NCI-H2196 (cell line): ENCODE data around the gene PTPRG.
"Not testable (repeated sequence)": the region's sequence is repeated elsewhere in the genome, so short reads cannot be mapped to it uniquely, and the experiment has no call there.

Experiments
- DNase-seq: peaks from one replicate; lab custom pipeline; 2025; ENCODE audit not compliant: unreplicated experiment; lab: John Stamatoyannopoulos, UW

Gene PTPRG

DNA sequence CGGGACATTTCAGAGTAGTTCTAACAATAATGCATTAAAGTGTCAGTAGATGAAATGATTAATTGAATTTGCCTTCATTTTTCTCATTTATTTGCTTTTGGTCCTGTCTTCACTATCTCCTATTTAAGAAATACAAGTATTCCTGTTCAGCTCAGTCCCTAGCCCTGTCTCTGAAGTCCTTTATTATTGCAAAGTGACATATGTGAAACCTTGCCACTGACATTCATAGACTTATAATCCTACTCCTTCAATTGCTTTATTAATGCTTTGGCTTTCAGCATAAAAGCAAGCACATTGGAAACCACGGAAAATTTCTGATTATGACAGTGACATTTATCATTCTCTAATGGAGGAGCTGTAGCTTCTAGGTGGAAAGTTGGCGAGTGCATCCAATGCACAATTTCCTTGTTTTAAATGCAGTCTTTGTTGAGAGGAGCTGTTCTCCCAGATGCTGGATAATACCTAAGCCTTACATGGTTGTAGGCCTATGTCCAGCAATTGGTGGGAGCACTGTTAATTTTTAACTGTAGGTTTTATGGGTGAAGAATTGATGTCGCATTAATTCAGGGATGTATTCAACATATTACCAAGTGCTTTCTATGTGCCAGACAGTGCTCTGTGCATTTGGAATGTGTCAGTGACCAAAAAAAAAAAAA lies 474.2 kb downstream of the PTPRG start:
- DNase-seq = no peak

DNA sequence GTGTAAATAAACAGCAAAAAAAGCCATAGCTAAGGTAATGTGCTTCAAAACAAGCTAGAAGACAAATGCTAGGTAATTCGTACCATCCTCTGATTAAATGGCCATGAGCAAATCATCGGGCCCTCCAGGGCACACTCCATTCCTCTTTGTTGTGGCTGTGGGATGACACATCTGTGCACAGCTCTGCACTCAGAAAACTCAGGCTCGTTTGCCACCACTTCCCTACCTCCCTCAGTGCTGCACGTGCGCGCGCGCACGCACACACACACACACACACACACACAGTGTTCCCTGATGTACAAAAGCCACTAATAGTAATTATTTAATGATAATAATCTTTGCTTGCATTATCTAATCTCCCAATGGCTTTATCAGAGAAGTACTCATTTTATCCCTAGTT lies 475.4 kb downstream of the PTPRG start:
- no peak for DNase-seq

DNA sequence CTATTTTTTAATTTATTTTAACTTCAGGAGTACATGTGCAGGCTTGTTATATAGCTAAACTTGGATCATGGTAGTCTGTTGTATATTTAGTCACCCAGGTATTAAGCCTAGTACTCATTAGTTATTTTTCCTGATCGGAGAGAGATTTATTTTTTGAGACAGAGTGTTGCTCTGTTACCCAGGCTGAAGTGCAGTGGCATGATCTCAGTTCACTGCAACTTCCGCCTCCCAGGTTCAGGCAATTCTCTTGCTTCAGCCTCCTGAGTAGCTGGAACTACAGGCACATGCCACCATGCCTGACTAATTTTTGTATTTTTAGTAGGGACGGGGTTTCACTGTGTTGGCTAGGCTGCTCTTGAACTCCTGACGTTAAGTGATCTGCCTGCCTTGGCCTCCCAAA lies 477.4 kb downstream of the PTPRG start:
- not testable (repeated sequence) for DNase-seq

DNA sequence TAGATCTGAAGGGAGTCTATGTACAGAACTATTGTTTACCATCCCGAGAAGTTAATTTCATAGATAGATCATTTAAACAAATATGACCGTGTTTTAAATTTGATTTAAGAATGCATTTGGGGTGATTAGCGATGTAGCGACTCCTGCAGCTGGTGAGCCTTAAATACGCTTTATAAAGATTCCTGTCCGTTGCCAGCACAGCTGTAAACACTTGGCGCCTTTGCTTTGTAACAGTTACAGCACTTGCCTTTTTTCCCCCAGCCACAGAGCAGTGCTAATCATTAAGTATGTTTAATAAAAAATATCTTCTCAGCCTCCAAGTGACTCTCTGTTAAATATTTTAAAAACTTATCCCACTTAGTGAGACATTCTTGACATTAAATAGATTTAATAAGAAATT lies 478.2 kb downstream of the PTPRG start:
- no peak for DNase-seq

DNA sequence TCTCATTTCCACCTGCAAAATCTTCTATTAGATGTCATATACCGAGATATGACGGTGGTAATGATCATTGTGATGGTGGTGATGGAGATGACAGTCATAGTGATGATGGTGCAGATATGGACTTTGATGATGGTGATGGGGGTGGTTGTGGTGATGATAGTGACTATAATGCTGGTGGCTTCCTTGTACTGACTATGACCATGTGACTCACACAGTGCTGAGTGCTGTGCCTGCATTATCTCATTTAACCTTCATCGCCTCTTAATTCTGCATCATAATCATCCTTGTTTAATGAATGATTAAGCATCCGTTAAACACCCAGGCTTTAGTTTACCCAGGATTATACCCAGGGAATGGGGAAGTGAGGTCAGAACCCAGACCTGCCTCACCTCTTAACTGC lies 480.3 kb downstream of the PTPRG start:
- DNase-seq = no peak

DNA sequence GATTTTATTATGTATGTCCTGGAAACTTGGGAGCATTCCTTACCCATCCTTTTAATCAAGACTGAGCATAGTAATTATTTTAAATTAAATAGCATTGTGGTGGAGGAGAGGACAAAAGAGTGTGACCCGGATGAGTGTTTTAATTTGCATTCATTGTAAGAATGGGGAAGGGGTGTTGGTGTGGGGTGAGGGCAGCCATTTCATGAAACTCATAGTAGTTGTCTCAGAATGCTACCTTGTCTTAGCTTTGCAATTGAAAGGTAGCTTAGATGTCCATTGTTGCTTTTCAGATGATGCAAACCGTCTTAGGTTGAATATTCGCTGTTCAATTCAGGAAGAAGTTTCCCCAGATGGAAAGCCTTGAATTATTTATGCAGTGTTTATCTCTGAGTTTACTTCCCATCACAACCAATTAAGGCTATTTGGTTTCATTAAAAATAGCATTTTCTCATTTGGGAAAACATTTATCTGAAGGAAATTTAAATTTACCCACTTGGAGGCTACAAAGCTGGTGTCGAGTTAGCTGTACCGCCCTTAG lies 483.6 kb downstream of the PTPRG start:
- no peak for DNase-seq

DNA sequence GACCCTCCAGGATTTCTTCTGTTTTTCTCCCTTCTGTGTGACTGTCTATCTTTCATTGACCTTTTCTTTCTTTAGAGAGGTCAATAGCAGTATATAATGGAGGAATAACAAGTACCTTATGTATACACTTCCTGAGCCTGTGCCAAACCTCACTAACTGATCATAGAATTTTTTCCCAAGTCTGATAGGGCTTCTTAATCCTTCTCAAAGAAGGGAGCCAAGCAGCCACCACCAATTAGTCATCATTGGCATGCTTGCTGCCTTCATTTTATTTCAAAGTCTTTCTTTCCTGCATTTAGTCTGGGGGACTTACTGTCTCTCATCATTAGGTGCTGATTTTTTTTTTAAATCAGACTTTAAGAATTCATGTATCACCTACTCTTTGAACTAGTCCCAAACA lies 485.0 kb downstream of the PTPRG start:
- no peak for DNase-seq

DNA sequence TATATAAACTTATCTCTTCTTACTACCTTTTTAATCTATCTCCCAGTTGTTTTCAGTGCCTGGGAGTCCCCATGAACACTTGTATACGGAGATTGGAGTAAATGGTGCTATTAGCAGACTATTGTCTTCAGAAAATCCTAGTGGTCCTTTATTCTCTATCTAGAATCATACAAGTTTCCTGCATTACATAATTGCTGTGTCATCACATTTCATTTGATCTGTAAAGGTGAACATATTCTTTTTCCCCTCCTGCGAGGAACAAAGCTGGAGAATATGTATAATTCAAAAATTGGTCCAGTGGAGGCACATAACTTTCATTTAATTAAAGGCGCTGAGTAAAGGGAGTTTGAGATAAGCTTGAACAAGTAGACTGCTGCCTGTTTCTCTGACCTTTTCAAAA lies 487.2 kb downstream of the PTPRG start:
- DNase-seq = no peak

DNA sequence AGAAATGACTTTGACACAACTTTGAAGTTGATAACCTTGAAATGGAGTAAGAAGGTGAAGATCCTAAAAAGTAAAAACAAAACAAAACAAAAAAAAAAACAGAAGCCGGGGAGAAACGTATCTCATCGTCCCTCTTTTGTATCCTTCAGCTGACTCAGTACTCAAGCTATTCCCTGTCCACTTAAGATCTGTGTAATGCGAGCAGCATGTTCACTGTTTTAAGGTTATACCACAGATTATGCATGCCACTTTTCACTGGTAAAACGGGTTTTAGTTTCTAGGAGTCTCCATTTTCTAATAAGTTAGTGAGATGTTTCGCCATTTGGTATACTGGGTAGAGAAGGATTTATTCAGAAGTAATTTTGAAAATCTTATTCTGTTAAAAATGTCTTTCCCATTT lies 487.7 kb downstream of the PTPRG start:
- no peak for DNase-seq

DNA sequence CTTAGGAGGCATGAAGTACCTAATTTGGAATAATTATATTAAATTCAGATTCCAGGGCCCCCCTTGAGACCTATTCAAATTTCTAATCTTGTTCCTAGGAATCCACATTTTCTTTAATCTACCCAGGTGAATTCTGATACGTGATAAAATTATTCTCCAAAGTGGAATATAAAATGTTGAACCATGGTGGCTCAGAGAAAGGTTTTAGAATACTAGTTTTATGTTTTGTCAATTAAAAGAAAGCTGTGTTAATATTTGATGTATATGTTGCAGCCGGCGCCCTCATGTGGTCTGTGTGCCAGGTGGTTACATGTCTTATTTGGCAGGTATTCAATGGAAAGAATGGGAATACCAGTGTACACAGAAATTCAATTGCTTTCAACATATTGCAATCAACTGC lies 490.1 kb downstream of the PTPRG start:
- DNase-seq = peak; percentile 1

DNA sequence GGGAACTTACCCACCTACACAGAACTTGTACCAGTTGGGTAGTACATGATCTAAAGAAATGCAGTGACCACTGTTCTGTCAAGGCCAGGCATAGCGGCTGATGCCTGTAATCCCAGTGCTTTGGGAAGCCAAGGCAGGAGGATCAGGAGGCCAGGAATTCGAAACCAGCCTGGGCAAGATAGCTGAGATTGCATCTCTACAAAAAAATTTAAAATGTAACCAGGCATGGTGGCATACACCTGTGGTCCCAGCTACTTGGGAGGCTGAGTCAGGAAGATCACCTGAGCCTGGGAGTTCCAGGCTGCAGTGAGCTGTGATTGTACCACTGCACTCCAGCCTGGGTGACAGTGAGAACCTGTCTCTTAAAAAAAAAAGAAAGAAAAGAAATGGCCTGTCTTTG lies 491.0 kb downstream of the PTPRG start:
- DNase-seq = no peak

DNA sequence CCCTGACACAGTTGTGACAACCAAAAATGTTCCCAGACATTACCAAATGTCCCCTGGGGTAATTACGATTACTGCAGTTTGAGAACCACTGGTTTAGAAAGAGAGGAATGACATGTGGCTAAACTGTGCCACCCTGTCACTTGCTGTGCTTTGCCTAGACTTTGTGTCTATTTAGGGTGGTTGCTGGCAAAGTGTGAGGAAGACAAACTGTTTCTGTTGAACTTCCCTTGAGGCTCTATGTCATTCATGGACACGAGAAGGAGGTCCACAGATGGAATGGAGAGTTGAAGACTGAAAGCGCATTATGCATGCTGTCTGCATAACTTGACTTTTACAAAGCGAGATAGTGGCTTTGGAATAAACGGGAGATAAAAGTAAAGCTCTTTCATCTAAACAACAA lies 495.3 kb downstream of the PTPRG start:
- no peak for DNase-seq

DNA sequence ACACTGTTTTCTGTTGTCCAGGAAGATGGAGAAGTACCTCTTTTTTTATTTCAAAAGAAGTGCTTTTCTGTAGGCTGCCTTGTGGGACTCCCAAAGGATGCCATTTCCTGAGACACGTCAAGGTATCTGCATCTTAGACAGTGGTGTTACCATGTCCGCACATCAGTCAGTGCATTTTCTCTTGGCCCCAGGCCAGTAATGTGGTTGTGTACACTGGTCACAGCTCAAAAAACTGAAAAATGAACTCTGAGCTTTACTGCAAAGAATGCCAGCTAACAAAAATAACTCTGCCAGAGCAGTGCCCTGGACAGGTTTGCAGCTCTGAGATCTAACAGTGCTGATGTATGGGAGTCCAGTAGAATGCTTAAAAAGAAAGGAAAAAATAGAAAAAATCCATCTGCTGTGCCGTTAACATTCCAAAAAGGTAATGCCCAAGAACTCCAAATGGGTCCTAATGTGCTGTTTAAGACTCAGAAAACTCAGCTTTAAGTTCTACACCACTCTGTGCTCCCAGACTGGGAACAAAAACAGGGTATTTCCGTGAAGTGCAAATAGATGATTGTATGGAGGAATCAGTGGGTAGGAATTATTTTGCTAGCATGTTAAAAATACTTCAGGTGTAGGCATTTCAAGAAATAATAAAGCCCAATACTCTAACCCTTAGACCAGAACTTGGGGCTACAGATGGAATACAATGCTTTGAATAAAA lies 496.1 kb downstream of the PTPRG start:
- no peak for DNase-seq

DNA sequence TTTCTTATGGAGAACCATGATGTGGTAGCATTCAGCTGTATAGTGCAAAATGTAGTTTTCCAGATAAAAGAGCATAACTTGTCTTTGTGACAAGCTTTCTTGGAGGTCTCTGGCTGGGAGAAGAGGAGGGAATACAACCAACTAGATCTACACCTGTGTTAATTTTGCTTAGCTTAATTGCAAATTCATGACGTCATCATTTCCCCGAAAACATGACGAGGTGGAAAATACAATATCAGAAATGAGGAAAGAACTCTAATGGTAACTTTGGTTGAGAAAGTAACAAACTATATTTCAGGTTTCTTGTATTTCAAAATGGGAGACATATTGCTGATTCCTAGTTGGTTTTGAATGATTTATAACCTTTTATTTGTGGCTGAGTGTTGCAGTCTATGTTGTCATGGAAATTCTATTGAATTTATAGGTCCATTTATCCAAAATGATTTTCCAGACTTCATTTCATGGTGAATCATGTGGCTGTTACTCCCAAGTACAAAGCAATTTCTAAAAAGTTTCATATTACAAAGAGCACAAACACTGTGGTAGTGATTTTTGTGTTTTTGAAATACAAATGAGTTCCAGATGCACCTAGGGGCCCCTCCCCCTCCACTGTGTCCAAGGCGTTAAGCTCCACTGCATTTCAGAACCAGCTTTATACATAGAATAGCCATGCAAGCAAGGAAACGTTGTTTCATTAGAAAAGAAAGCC lies 504.8 kb downstream of the PTPRG start:
- DNase-seq = no peak

DNA sequence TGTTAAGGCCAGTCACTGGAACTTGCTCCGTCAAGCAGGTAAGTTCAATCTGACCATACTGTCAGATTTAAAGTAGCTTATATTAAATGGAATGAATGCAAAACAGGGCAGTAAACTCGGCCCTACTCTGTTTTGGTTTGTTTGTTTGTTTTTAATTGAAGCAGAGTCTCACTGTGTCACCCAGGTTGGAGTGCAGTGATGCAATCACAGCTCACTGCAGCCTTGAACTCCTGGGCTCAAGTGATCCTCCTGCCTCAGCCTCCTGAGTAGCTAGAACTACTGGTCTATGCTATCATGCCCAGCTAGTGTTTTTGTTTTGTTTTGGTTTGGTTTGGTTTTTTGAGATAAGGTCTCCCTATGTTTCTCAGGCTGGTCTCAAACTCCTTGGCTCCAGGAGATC lies 507.0 kb downstream of the PTPRG start:
- DNase-seq = no peak

DNA sequence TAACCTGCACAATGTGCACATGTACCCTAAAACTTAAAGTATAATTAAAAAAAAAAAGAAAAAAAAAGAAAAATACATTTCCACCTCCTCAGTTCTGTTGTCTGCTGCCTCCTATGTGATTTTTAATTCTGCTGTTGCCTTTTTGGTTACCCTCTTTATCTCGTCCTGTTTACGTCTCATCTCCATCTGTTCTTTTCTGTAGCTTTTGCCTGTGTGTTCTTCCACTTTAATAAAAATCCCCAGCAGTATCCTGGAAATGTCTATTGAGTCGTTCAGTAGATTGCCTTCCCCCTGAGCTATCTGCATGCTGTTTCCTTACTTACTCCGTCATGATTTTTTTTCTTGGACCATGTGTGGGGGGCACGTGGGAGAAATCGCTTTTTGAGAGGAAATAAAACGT lies 509.5 kb downstream of the PTPRG start:
- DNase-seq = no peak

DNA sequence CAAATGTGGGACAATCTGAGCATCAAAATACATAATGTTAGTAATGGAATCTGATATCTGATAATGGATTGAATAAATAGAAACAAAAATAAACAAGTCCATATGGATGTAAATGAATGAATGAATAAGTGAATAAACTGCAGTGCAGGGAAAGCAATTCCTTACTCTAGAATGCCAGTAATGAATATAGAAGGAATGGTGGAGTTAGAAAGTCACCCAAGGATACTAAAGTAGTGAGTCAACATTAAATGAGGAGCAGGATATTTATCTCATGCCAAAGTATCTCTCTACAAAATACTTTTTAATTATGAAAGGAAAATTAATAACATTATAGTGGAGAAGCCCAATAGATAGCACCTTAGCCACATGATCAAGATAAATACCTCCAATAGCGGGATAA lies 511.7 kb downstream of the PTPRG start:
- no peak for DNase-seq

DNA sequence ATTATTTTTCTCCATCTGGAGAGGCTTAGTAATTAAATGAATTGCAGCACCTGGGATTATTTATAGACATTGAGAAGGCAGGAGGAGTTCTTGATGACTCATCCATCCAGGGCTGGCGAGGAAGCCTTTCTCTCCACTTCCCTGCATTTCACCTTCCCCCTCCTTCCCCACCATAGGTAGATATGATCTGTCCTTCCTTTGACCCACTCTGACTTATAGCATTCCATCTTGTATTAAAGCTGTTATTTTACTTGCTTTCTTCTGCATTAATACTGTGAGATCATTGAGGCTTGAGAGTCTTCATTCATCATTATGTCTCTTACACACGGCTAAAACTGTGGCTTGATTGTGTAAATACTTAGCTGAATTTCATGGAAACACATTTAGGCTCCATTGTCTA lies 523.2 kb downstream of the PTPRG start:
- no peak for DNase-seq

DNA sequence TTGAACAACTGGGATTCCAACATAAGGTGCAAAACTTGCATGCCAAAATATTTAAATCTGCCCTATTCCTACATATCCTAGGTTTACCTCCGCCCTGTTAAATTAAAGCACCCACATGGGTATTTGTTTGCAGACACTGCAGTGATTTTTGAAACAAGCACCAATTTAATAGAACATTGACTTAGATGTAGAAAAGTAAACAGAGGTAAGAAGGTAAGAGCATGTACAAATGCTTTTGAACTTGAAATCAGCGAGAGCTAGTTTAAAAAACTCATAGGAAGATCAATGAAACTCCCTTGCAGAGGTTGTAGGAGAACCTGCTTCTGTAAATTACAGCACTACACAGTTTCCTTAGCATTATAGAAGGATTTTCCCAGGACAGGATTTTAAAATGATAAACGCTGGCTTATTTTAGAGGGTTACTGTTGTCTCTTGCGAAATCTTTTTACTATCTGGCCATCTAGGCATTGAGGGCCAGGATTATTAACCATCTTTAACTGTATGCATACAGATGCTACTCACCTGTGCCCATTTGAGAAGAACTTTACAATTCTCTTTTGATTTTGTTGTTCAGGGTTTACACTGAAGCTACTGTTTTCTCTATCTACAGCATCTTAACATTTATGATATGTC lies 527.2 kb downstream of the PTPRG start:
- DNase-seq = no peak

DNA sequence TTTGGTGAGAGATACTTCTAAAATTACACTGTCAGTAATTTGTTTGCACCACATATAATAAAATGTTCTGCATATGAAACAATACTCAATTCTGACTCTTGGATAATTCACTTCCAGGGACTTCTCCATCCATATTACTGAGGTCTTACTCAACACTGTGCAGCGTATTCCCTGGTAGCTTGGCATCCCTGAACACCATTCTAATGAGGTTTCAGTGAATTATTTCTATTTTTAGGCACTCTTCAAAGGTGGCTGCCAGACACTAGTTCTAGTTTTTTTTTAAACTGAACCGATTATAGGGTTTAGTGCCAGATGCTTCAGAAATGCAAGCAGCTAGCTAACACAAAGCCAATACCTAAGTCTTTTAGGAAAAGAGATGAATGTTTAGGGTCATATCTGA lies 528.7 kb downstream of the PTPRG start:
- DNase-seq = no peak

DNA sequence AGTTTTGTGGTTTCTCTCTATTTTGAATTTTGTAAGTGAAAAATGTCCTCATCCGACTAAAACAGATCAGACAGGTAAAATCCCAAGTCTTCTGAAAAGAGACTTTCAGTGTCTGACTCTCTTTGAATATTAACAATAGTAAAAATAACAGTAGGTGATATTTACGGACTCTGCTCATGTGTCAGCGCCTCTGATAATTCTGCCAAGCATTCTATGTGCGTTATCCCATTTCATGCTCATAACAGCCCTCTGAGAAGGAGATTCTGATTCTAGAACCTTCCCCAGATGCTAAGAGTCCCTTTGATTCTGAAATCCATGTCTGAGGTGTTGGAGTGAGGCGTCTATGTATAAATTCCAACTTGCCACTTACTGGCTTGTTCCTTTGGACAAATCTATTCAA lies 529.1 kb downstream of the PTPRG start:
- DNase-seq = no peak

DNA sequence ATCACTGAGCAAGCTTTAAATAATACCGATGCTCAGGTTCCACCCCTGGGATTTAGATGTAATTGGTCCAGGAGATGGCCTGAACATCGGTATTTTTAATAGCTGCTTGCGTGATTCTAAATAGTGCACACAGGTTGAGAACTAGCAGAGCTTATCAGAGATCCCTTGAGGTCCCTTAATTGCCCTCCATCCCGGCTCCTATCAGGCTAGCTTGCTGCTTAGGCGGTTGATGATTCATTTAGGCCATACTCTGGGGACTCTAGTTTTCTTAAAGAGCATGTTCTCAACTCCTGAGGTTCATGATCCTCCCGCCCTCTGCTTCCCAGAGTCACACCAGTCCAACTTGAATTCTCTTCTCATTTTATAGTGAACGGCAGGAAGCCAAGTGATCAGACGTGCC lies 531.7 kb downstream of the PTPRG start:
- DNase-seq = no peak
